ENCODE measurements around the gene CDC42BPA. TPM values are rescaled to one million over a fixed set of nuclear protein-coding genes. Genes with fewer than 3 reads are reported as not detected.

The CDC42BPA gene
- 47.8 and 53.4 TPM in 2 replicates for total RNA-seq

GRCh38 chr1:227318016-227318852 lies at the start of gene CDC42BPA:
CDC42BPA (minus strand) TSS chr1:227318492; CDS start chr1:227317182, 1,310 bp downstream.

DNA sequence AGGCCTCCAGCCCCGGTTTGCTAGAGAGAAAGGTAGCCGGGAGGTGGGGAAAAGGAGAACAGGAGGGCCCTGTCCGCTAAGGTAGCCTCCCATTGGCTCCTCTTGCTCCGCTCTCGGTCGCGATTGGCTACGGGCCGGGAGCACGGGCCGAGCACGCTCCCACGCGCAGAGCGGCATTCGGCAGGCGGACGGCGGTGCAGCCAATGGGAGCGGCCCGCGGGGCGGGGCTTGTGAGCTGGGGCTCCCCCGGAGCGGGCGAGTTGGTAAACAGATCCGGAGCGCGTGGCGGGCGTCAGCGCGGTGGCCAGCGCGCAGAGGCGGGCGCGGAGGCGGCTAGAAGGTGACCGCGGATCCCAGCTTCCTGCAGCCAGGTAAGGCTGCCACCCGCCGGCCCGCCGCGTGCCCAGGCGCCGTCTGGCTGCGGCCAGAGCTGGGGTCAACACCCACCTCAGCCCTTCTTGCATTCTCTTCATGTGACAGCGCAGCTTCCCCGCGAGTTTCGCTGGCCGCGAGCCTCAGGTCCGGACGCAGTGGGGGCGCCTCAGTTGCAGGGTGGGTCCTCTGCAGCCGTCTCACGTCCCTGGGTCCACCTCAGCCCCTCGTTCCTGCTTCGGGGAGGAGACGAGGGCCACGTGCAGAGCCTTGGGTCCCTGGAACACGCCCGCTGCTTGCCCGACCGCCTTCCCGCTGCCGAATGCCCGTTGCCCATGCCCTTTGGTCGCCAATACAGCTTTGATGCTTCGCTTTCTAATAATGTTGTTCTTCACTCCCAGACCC lies 378.1 kb downstream of the CDC42BPA start, which contains the start of gene COQ8A:
COQ8A (plus strand) TSS at position 266 of the 777 bp plus-strand sequence. CDS start 21,092 bp downstream, outside the sequence.

Other genes with a start within 250 kb of the CDC42BPA start
- 3.3 and 3.5 TPM in 2 replicates for gene ZNF678, start 245.1 kb upstream of the CDC42BPA start, total RNA-seq

Measured in smooth muscle cell of trachea (primary cell).